ENCODE results near the gene CMC4.

DNA sequence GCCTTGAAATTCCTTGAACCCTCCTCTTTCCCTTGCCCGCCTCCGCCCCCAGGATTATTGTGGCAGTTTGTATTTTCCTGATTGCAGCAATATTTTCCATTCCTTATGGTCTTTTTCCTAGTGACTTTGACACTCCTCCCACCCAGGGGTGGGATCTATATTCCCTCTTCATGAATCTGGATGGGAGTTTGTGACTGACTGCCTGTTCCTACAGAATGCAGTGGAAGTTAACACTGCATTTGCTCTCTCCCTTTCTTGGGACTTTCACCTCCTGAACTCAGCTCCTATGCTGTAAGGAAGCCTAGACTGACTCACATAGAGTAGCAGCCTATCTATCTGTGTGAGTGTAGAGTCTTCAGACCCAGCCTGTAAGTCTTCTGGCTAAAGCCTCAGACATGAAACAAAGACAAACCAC, 42.1 kb downstream of the CMC4 start:
- TF ChIP-seq, protein P1, sequence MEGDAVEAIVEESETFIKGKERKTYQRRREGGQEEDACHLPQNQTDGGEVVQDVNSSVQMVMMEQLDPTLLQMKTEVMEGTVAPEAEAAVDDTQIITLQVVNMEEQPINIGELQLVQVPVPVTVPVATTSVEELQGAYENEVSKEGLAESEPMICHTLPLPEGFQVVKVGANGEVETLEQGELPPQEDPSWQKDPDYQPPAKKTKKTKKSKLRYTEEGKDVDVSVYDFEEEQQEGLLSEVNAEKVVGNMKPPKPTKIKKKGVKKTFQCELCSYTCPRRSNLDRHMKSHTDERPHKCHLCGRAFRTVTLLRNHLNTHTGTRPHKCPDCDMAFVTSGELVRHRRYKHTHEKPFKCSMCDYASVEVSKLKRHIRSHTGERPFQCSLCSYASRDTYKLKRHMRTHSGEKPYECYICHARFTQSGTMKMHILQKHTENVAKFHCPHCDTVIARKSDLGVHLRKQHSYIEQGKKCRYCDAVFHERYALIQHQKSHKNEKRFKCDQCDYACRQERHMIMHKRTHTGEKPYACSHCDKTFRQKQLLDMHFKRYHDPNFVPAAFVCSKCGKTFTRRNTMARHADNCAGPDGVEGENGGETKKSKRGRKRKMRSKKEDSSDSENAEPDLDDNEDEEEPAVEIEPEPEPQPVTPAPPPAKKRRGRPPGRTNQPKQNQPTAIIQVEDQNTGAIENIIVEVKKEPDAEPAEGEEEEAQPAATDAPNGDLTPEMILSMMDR (IDR thresholded peaks at IDR 0.05): no peak
- TF ChIP-seq POLR2A (IDR thresholded peaks at IDR 0.05) (no peak), POLR2AphosphoS5 (IDR thresholded peaks at IDR 0.05) (no peak)
